Diencephalon (tissue), 1 donor: ENCODE results near the gene MBLAC1. TPM values are rescaled to one million over a fixed set of nuclear protein-coding genes. Genes with fewer than 3 reads are reported as not detected.

ENCODE experiments used
- small RNA-seq: library from RNA; depleted of rRNA; stranded (forward); fragments of <200 nt; gene quantifications from one replicate; pipeline ENCODE3, GENCODE V24; 2014
- total RNA-seq: library from RNA; depleted of rRNA; stranded (reverse); fragments of >200 nt; gene quantifications from one replicate; pipeline ENCODE4 v1.2.3, GENCODE V29; 2014

MBLAC1 gene, protein sequence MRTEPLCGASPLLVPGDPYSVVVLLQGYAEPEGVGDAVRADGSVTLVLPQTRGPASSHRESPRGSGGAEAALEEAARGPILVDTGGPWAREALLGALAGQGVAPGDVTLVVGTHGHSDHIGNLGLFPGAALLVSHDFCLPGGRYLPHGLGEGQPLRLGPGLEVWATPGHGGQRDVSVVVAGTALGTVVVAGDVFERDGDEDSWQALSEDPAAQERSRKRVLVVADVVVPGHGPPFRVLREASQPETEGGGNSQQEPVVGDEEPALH
- 5.3 TPM for total RNA-seq

DNA sequence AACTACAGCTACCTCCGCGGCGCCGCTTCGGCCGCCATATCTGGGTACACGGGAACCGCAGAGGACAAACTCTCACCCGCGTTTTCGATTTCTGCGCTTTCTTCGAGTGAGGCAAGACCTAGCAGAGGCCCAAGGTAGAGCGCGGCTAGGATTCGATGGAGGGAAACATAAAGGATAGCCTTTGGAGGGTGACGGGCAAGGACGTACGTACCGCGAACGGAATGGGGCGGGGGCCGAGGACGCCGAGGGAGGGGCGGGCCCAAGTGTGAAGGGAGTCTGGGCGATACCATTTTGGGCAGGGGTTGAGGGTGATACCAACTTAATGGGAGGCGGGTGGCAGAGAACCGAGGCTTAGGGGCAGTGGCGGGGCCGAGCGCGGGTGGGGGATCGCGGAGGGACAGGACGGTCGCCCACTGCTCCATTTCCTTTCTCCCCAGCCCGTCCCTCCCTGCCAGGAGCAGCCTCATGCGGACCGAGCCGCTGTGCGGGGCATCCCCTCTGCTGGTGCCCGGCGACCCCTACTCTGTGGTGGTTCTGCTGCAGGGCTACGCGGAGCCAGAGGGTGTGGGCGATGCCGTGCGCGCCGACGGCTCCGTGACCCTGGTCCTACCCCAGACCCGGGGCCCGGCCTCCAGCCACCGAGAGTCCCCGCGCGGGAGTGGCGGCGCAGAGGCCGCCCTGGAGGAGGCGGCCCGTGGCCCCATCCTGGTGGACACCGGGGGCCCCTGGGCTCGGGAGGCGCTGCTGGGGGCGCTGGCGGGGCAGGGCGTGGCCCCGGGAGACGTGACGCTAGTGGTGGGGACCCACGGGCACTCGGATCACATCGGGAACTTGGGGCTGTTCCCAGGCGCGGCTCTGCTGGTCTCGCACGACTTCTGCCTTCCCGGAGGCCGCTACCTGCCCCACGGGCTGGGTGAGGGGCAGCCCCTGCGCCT is at the start of gene MBLAC1:
TSS of gene MBLAC1 (plus strand) at position 37 of the 935 bp plus-strand sequence. CDS start at position 466, 429 bp downstream.

DNA sequence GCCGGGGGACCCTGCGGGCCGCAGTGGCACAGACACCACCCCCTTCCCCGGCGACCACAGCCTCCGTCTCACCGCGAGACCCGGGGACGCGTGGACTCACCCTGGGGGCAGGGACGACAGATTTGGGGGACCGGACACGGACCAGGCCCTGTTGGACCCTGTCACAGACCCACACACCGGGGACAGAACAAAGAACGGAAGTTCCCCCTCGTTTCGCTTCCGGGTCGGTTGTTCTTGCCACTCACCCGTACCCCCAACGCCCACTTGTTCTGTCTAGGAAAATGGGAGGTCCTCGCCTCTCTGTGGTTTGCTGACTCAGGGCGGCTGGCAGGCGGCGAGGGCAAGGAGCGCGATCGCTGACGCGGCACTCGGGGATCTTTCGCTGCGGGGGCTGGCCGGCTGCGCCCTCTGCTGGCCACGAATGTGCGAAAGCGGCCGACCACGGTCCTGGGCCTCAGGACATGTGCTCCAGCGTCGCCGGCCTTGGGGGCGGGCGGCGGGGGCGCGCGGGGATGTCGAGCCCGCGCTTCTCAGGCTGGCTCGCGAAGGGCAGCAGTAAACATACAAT is 45.1 kb upstream of the MBLAC1 start, which contains the start of gene ZNF3:
TSS of gene ZNF3 (minus strand) at position 189 of the 568 bp plus-strand sequence. CDS start 4,366 bp downstream, outside the sequence.

DNA sequence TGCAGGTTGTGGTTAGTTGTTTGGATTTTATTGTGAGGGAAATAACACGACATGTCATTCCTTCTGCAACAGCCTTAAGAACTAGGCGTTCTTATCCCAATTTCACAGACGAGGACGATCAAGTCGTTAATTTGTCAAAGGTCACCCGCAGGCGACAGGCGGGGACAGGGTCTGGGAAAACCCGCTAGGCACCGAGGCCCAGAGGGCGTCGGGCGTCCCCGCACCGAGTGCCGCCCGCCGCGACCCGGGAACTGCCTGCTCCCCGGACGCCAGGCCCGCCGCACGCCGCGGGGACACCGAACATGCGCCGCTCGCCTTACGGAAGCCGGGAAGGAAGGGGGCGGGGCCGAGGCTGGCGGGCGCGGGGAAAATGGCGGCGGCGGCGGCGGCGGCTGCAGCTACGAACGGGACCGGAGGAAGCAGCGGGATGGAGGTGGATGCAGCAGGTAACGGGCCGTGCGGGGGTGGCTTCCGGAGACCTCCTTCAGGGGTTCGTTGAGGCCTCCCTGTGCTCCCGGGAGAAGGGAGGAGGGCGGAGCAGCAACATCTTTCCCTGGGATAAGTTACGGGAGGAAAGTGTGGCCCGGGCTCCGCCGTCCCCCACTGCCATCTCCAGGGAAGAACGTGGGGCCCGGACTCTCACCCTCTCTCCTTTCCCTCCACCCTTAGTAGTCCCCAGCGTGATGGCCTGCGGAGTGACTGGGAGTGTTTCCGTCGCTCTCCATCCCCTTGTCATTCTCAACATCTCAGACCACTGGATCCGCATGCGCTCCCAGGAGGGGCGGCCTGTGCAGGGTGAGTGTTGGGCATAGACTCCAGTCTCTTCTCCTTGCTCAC is 37.9 kb upstream of the MBLAC1 start, which contains the start of gene COPS6:
TSS of gene COPS6 (plus strand) at position 349 of the 837 bp plus-strand sequence. CDS start at position 371, 22 bp downstream.

DNA sequence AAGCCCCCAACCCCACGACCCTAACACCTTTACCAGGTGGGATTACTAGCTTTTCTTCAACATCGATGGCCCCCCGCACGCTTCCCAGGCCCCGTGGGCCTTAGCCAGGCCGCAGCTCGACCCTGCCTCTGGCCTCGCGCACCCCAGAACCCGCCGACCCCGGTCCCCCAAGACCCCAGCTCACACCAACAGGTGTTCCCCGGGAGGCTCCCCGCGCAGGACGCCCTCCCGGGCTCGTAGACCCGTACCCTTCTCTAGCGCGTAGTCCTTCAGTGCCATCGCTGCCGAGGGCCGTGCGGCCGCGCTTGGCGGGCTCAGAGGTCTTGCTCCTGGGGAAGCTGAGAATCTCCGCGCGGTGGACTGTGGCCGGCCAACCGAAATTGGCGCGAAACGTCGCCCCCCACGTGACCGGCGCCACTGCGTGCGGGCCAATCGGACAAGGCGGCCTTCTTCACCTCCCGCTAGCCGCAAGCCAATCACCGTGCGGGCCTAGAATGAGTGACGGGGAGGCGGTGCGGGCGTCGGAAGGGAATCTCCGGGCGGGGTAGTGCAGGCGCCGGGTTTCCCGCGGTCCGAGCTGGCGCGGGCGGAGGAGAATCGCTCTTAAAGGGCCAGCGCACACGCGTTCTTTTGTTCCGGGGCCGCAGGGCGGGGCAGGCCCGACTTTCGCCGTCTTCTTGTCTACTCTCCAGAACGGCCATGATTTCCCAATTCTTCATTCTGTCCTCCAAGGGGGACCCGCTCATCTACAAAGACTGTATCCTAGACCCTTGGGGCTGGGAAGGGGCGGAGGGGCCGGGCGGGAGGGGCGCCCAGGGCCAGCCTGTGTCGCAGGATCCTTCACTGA is 25.5 kb upstream of the MBLAC1 start, which contains the start of the genes AP4M1 and MCM7:
TSS of gene AP4M1 (plus strand) at position 628 of the 847 bp plus-strand sequence. CDS start at position 700, 72 bp downstream.
TSS of gene MCM7 (minus strand) at position 382 of the 847 bp plus-strand sequence. CDS start at position 279, 103 bp downstream.

DNA sequence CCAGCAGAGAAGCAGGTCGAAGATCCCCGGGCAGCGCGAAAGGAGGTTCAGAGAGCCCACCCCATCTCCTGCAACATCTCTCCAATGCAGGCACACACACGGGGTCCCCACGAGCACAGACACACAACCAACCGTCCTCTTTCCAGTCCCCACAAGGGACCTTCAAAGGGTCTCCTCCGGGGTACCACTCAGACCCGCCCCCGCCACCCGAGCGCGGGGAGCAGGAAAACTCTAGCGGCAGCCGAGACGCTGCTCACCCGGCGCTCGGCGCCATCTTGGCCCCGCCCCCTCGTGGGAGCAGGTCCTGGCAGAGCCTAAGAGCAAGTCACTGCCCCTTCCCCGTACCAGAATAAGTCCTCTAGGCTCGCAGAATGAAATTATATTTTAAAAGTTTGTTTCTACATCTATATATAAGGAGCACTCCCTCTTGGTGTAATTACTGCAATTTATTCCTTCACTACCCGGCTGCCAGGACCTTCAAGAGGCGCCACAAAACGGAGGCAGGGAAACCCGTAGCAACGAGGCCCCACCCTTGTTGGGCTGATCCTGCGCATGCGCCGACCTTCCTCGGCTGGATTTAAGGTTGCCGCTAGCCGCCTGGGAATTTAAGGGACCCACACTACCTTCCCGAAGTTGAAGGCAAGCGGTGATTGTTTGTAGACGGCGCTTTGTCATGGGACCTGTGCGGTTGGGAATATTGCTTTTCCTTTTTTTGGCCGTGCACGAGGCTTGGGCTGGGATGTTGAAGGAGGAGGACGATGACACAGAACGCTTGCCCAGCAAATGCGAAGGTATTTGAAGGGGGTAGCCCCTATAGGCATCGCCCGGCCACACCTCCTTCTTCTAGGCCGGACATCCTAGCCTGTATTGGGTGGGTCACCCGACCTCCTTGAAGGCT is 7.4 kb upstream of the MBLAC1 start, which contains the start of the genes CNPY4 and TAF6:
TSS of gene CNPY4 (plus strand) at position 563 of the 898 bp plus-strand sequence. CDS start at position 674, 111 bp downstream.
TSS of gene TAF6 (minus strand) at position 287 of the 898 bp plus-strand sequence. CDS start 5,149 bp downstream, outside the sequence.

DNA sequence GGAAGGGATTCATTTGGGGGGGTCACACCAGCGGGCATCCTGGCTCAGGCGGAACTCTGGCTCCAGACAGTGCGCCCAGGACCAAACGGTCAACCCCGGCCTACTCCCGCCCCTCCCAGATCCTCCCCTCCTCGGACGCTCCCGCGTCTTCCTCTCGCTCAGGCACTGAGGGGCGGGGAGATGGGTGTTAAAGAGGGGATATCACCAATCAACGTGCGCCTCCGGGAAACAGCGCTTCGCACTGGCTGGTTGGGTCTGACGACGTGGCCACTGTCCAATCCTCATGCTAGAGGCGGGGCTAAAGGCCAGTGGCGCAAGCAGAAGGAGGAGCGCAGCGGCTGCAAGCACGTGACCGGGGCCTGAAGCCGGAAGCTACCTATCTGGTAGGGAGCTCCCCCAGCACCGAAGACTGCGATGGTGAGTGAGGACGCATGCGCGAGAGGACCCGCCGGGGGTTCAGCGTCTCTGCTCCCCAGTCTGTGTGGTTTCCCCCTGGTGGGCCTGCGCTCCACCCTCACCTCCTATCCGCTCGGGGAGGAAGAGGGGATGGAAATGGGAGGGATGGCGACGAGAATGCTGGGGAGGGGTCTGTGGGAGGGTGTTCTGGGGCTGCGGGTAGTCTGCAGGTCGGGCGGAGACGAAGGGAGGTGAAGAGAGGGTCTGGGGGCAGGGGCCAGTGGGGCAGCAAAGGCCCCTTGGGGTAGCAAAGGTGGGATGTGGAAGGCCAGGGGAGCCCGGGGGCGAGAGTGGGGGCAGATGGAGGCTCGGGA is 22.0 kb downstream of the MBLAC1 start, which contains the start of gene LAMTOR4:
TSS of gene LAMTOR4 (plus strand) at position 360 of the 770 bp plus-strand sequence. CDS start at position 415, 55 bp downstream.

DNA sequence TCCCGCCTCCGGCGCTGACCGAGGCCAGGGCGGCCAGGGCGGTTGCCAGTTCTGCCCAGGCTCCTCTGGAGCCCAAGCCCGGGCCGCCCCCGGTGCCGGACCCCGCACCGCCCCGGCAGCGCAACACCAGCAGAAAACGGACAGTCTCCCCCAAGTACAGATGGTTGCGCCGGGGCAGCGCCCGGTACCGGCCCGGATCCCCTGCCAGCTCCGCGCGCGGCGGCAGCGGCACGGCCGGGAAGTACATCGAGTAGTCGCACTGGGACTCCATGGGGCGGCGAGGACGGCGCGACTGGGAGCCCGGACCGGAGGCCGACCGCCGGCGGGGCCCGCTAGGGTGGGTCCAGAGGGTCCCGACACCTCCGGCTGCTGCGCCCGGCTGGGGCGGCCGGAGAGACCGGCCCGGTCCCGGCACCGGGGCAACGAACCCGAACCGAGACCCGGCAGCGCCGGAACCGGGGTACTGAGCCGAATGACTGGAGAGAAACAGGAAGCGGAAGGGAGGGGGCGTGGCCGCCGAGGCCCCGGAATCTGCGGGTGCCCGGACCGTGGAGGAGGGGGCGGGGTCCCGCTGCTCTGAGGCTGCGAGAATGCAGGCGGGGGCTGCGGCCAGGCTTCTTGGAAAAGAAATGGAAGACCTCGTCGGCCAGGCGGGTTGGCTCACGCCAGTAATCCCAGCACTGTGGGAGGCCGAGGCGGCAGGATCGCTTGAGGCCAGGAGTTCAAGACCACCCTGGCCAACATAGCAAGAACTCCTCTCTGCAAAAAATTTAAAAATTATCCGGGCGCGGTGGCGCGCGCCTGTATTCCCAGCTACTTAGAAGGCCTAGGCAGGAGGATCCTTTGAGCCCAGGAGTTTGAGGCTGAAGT is 31.7 kb downstream of the MBLAC1 start, which contains the start of gene TRAPPC14:
TSS of gene TRAPPC14 (minus strand) at position 495 of the 870 bp plus-strand sequence. CDS start at position 271, 224 bp downstream.

DNA sequence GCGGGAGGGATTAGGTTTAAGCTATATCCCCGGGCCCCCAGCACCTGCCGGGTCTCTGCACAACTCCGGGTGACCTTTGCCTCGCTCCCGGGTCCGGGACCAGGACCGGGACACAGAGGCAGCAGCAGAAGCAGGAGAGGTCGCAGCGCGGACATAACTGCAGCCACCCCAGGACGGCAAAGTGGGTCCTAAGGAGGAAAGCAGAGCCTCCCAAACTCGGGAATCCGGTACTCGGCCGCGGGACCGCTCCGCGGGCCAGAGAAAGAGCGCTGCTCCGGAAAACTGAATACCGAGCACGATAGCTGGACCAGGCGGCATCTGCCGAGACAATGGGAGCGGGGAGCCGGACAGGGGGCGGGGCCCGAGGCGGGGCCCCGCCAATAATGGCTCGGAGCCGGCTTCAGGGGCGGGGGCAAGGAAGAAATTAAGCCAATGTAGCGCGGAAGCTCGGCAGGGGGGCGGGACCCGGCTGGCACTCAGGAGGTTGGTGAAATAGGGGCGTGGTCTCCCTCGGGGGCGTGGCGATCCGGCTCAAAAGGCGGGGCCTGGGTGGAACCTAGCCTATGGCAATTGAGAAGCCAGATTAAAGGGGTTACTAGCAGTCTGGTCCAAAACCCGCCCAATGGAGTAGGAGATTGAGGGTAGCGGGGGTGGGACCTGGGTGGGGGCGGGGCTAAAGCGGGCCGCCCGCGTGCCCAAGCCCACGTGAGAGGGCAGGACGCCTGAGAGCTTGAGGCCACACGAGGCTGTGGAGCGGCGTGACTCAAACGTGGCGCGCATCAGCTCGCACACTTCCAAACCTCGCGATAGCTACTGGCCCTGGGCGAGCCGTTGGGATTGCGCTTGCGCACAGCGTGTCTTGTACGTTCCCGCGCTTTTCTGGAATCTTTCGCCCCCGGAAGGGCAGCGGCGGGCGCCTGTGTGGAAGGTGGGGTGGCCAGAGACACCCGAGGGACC is 50.6 kb downstream of the MBLAC1 start, which contains the start of the genes GPC2 and STAG3:
TSS of gene GPC2 (minus strand) at position 337 of the 957 bp plus-strand sequence. CDS start at position 155, 182 bp downstream.
TSS of gene STAG3 (plus strand) at position 874 of the 957 bp plus-strand sequence. CDS start 2,639 bp downstream, outside the sequence.

Small RNAs within 50 kb of the gene (small RNA-seq; reads per million reads assigned to genes)
- gene MIR106B (92.3 reads per million, percentile 97 among the genes with 10 or more reads in this experiment), gene MIR25 (1,186 reads per million, percentile 99 among the genes with 10 or more reads in this experiment), gene MIR93 (578 reads per million, percentile 98 among the genes with 10 or more reads in this experiment)

Other genes starting within 250 kb of the MBLAC1 start
- not detected for gene OR2AE1, start 249.9 kb upstream of the MBLAC1 start, total RNA-seq
- 12.5 TPM for gene TRIM4, start 207.4 kb upstream of the MBLAC1 start, total RNA-seq
- gene GJC3, start 197.3 kb upstream of the MBLAC1 start, total RNA-seq, result not detected
- gene AZGP1, start 150.9 kb upstream of the MBLAC1 start, total RNA-seq, result not detected
- 78.9 TPM for gene ZKSCAN1, start 111.4 kb upstream of the MBLAC1 start, total RNA-seq
- 13.4 TPM for gene ZSCAN21, start 77.2 kb upstream of the MBLAC1 start, total RNA-seq
- 39.4 TPM for gene ZNF3, start 45.2 kb upstream of the MBLAC1 start, total RNA-seq
- gene COPS6, start 38.0 kb upstream of the MBLAC1 start, total RNA-seq, result 48.9 TPM
- 38.5 TPM for gene MCM7, start 25.6 kb upstream of the MBLAC1 start, total RNA-seq
- gene AP4M1, start 25.3 kb upstream of the MBLAC1 start, total RNA-seq, result 20.5 TPM
- 31.4 TPM for gene TAF6, start 7.6 kb upstream of the MBLAC1 start, total RNA-seq
- gene CNPY4, start 7.3 kb upstream of the MBLAC1 start, total RNA-seq, result 22.8 TPM
- 48.9 TPM for gene LAMTOR4, start 22.0 kb downstream of the MBLAC1 start, total RNA-seq
- 16.8 TPM for gene TRAPPC14, start 31.8 kb downstream of the MBLAC1 start, total RNA-seq
- gene GAL3ST4, start 41.6 kb downstream of the MBLAC1 start, total RNA-seq, result 3.9 TPM
- 49.6 TPM for gene GPC2, start 50.4 kb downstream of the MBLAC1 start, total RNA-seq
- 0.69 TPM for gene STAG3, start 51.0 kb downstream of the MBLAC1 start, total RNA-seq
- gene PVRIG, start 93.0 kb downstream of the MBLAC1 start, total RNA-seq, result not detected
- gene SPDYE3, start 180.7 kb downstream of the MBLAC1 start, total RNA-seq, result not detected
- gene PILRB, start 231.2 kb downstream of the MBLAC1 start, total RNA-seq, result 14.5 TPM
- gene PILRA, start 246.5 kb downstream of the MBLAC1 start, total RNA-seq, result 1.2 TPM